HepG2 (cell line): ENCODE results near the gene ZC3H7B. TPM values are rescaled to one million over a fixed set of nuclear protein-coding genes. Genes with fewer than 3 reads are reported as not detected.
A peak's percentile ranks its signal among the peaks of the same experiment; 100 is the strongest.

Experiments used
- BCL6 ChIP-seq: IDR thresholded peaks from 2 replicates; pipeline ENCODE4 v1.6.1; 2016; ENCODE audit warnings: missing genetic modification reagents, missing compliant biosample characterization
- BORCS8-MEF2B ChIP-seq: sonication (generic); formaldehyde crosslinking; IDR thresholded peaks from 2 replicates; pipeline ENCODE4 v1.8.0; 2022; ENCODE audit warnings: mild to moderate bottlenecking, missing genetic modification reagents
- CC2D1A ChIP-seq: sonication (generic); formaldehyde crosslinking; IDR thresholded peaks from 2 replicates; pipeline ENCODE4 v1.8.1; 2023; ENCODE audit warnings: mild to moderate bottlenecking, missing genetic modification reagents
- ETV6 ChIP-seq: sonication (generic); formaldehyde crosslinking; conservative IDR thresholded peaks from 2 replicates; pipeline ENCODE4 v1.4.0; 2020; ENCODE audit warnings: missing genetic modification reagents
- GMEB2 ChIP-seq: IDR thresholded peaks from 2 replicates; pipeline ENCODE4 v1.6.1; 2016; ENCODE audit warnings: missing biosample characterization, missing genetic modification reagents, low read depth
- GTF3A ChIP-seq: sonication (generic); formaldehyde crosslinking; conservative IDR thresholded peaks from 2 replicates; pipeline ENCODE4 v1.4.0; 2020; ENCODE audit warnings: mild to moderate bottlenecking, missing genetic modification reagents
- HOXA3 ChIP-seq: sonication (generic); formaldehyde crosslinking; IDR thresholded peaks from 2 replicates; pipeline ENCODE4 v1.5.0; 2020; ENCODE audit warnings: missing genetic modification reagents
- KMT2A ChIP-seq: sonication (generic); formaldehyde crosslinking; IDR thresholded peaks from 2 replicates; pipeline ENCODE4 v1.4.0; 2020; ENCODE audit warnings: missing genetic modification reagents
- MBNL3 ChIP-seq: fragments of 250-450 bp; sonication (Bioruptor Pico); conservative IDR thresholded peaks from 2 replicates; pipeline ENCODE4 v1.8.0; 2022; ENCODE audit warnings: mild to moderate bottlenecking, inconsistent platforms
- MIXL1 ChIP-seq: IDR thresholded peaks from 2 replicates; pipeline ENCODE4 v1.6.1; 2016
- NAIF1 ChIP-seq: sonication (generic); formaldehyde crosslinking; IDR thresholded peaks from 2 replicates; pipeline ENCODE4 v1.5.0; 2020; ENCODE audit warnings: mild to moderate bottlenecking, missing genetic modification reagents, borderline replicate concordance
- NFE2 ChIP-seq: sonication (generic); formaldehyde crosslinking; IDR thresholded peaks from 2 replicates; pipeline ENCODE4 v1.4.0; 2020; ENCODE audit warnings: missing genetic modification reagents
- NFE2L2 ChIP-seq: fragments of 150-350 bp; IDR thresholded peaks from 2 replicates; pipeline ENCODE4 v1.6.1; 2014; ENCODE audit warnings: low read length
- PRMT3 ChIP-seq: sonication (generic); formaldehyde crosslinking; IDR thresholded peaks from 2 replicates; pipeline ENCODE4 v1.8.1; 2022; ENCODE audit warnings: low read depth, mild to moderate bottlenecking, moderate library complexity, missing genetic modification reagents, borderline replicate concordance
- STAG1 ChIP-seq: sonication (generic); formaldehyde crosslinking; IDR thresholded peaks from 2 replicates; pipeline ENCODE4 v1.4.0; 2020; ENCODE audit warnings: missing genetic modification reagents
- TEF ChIP-seq: sonication (generic); formaldehyde crosslinking; IDR thresholded peaks from 2 replicates; pipeline ENCODE4 v1.5.0; 2020; ENCODE audit warnings: missing genetic modification reagents
- TFDP2 ChIP-seq: sonication (generic); formaldehyde crosslinking; IDR thresholded peaks from 2 replicates; pipeline ENCODE4 v1.4.0; 2020; ENCODE audit warnings: missing genetic modification reagents
- YEATS2 ChIP-seq: sonication (generic); formaldehyde crosslinking; IDR thresholded peaks from 2 replicates; pipeline ENCODE4 v1.4.0; 2020; ENCODE audit warnings: missing genetic modification reagents, borderline replicate concordance
- ZBTB10 ChIP-seq: sonication (generic); formaldehyde crosslinking; IDR thresholded peaks from 2 replicates; pipeline ENCODE4 v1.4.0; 2020; ENCODE audit warnings: missing genetic modification reagents, borderline replicate concordance
- ZFP82 ChIP-seq: sonication (generic); formaldehyde crosslinking; IDR thresholded peaks from 2 replicates; pipeline ENCODE4 v1.5.1; 2020; ENCODE audit warnings: mild to moderate bottlenecking, missing genetic modification reagents, borderline replicate concordance
- ZNF143 ChIP-seq: sonication (generic); formaldehyde crosslinking; IDR thresholded peaks from 2 replicates; pipeline ENCODE4 v1.4.0; 2020; ENCODE audit warnings: missing genetic modification reagents
- ZNF572 ChIP-seq: sonication (generic); formaldehyde crosslinking; IDR thresholded peaks from 2 replicates; pipeline ENCODE4 v1.5.1; 2020; ENCODE audit warnings: mild to moderate bottlenecking, missing genetic modification reagents
- ZNF784 ChIP-seq: sonication (generic); formaldehyde crosslinking; IDR thresholded peaks from 2 replicates; pipeline ENCODE4 v1.5.1; 2020; ENCODE audit warnings: missing genetic modification reagents, mild to moderate bottlenecking, borderline replicate concordance
- polyA plus RNA-seq, 8 experiments: library from polyadenylated mRNA; depleted of rRNA in 3 of 8; stranded (reverse) in 7 of 8; unstranded in 1 of 8; fragments of >200 nt; fragmentation: Illumina TruSeq in 4 of 8; extraction: Trizol in 4 of 8; gene quantifications; 2 replicates each; pipeline versions ENCODE4 v1.2.1 to v1.2.3, GENCODE V29; 2011 to 2016; ENCODE audit warnings: low read depth in 4 of 8, missing spikeins in 1 of 8, mixed read lengths in 1 of 8; ENCODE audit not compliant: insufficient read depth in 1 of 8
- total RNA-seq, 5 experiments: library from RNA; depleted of rRNA; stranded (reverse); fragments of >200 nt; fragmentation: Illumina TruSeq; extraction: Trizol; gene quantifications; 2 replicates each; pipeline ENCODE4 v1.2.3, GENCODE V29; 2016; ENCODE audit warnings: low read depth in 1 of 5

Gene ZC3H7B
- total and polyA plus RNA-seq, 2 of the 13 experiments (the other 11 are each of a cell fraction or from before 2014, with no cell fraction given) = 26.4 to 37.2 TPM

GRCh38 chr22:41285820-41286638 is 15.3 kb upstream of the ZC3H7B start, which contains the start of gene RANGAP1 (continued):
- TF ChIP-seq GMEB2 (CRISPR knock-in tag) (peak; percentile 36; the same call in 1 of the 2 replicates), ZBTB10 (no peak), ETV6 (CRISPR knock-in tag) (0 out of 2 replicates have a peak, but pooled peaks have one; percentile 71), TFDP2 (CRISPR knock-in tag) (peak; percentile 85), ZNF784 (CRISPR knock-in tag) (no peak), GTF3A (CRISPR knock-in tag) (no peak), PRMT3 (no peak), BORCS8-MEF2B (CRISPR knock-in tag) (no peak), NAIF1 (CRISPR knock-in tag) (no peak), KMT2A (no peak; the same call in none of the 2 replicates), YEATS2 (CRISPR knock-in tag) (peak; percentile 23; the same call in 1 of the 2 replicates), TEF (CRISPR knock-in tag) (no peak), ZNF143 (CRISPR knock-in tag) (peak; percentile 97), STAG1 (CRISPR knock-in tag) (no peak), CC2D1A (CRISPR knock-in tag) (no peak), ZFP82 (no peak), BCL6 (CRISPR knock-in tag) (no peak), NFE2L2 (no peak), MIXL1 (CRISPR knock-in tag) (no peak; the same call in 1 of the 2 replicates), HOXA3 (CRISPR knock-in tag) (0 out of 2 replicates have a peak, but pooled peaks have one; percentile 9), MBNL3 (CRISPR knock-in tag) (no peak), NFE2 (CRISPR knock-in tag) (no peak), ZNF572 (no peak)
